Activated naive CD4-positive, alpha-beta T cell treated with anti-CD3 and anti-CD28 coated beads, Interleukin-2, amount 50 U/mL, for 72 hours (primary cell): ENCODE results near the gene WDFY1. TPM values are rescaled to one million over a fixed set of nuclear protein-coding genes. Genes with fewer than 3 reads are reported as not detected.
A peak's percentile ranks its signal among the peaks of the same experiment; 100 is the strongest.

ENCODE experiments used
- ATAC-seq, 2 donors: fragments of 150-1000 bp; cut with Tn5 transposase; 2 replicates each; pipeline ENCODE4 v1.10.0; 2021; ENCODE audit warnings: mild to moderate bottlenecking in 2 of 2, moderate library complexity in 2 of 2
- DNase-seq, 2 donors: peaks; one replicate each; pipeline ENCODE4 v3.0.0; 2021 to 2022; ENCODE audit warnings: low spot score in 2 of 2
- H3K27ac Mint-ChIP-seq, 2 donors: one replicate each; pipeline ENCODE4 v1.8.0; 2022; ENCODE audit warnings: mild to moderate bottlenecking in 2 of 2, mixed read lengths in 2 of 2
- H3K36me3 Mint-ChIP-seq, 2 donors: one replicate each; pipeline ENCODE4 v1.8.0; 2022; ENCODE audit warnings: mixed read lengths in 2 of 2
- H3K9me3 Mint-ChIP-seq, 2 donors: one replicate each; pipeline ENCODE4 v1.8.0; 2022; ENCODE audit warnings: mixed read lengths in 2 of 2
- total RNA-seq, 2 donors: library from RNA; stranded (reverse); gene quantifications; one replicate each; pipeline ENCODE4 v1.2.3, GENCODE V29; 2022

Gene WDFY1
- 10 to 100 TPM; 22.5 to 49.2 TPM for total RNA-seq

- Mint-ChIP-seq H3K27ac (peak within 1 kb of the TSS; percentile 93 to 94), H3K36me3 (peaks cover 12 to 30% of the 10 kb centered on the region in 2 donors), H3K9me3 (peaks cover 4 to 5% of the 10 kb centered on the region in 2 donors)
- DNase-seq, result peak; percentile 82 to 83
- ATAC-seq, result peak; percentile 59 to 60
These were observed at the start of gene WDFY1 for GRCh38 chr2:223944703-223945531. WDFY1 (minus strand) TSS chr2:223945335; CDS start chr2:223945284, 51 bp downstream.

- DNase-seq, result no peak
These were observed 49.5 kb upstream of the WDFY1 start for GRCh38 chr2:223994562-223995162.

GRCh38 chr2:223993634-223994232 lies 48.6 kb upstream of the WDFY1 start:
- Mint-ChIP-seq H3K36me3 (peaks cover 0 to 5% of the 10 kb centered on the region in 2 donors), H3K27ac (no peak overlapping the region), H3K9me3 (no peaks in the 10 kb centered on the region)
- ATAC-seq, result peak; percentile 51 to 57
- peak in 1 of 2 donors; percentile 61 for DNase-seq

More at GRCh38 chr2:223994562-223995162, 49.5 kb upstream of the WDFY1 start:
- no peaks in the 10 kb centered on the region for H3K9me3 Mint-ChIP-seq
- ATAC-seq, result peak; percentile 62 to 79
- peaks cover 0 to 1% of the 10 kb centered on the region in 2 donors for H3K36me3 Mint-ChIP-seq
- H3K27ac Mint-ChIP-seq, result peak overlapping the region; percentile 89 to 97

- no peak overlapping the region for H3K27ac Mint-ChIP-seq
- no peaks in the 10 kb centered on the region for H3K9me3 Mint-ChIP-seq
- DNase-seq (no peak), ATAC-seq (no peak)
- H3K36me3 Mint-ChIP-seq, result peaks cover 0 to 5% of the 10 kb centered on the region in 2 donors
These were observed 46.5 kb upstream of the WDFY1 start for GRCh38 chr2:223991611-223992010.

GRCh38 chr2:223989856-223990232 lies 44.7 kb upstream of the WDFY1 start:
- ATAC-seq, result no peak
- peaks cover 0 to 6% of the 10 kb centered on the region in 2 donors for H3K36me3 Mint-ChIP-seq

GRCh38 chr2:223989206-223989855 lies 44.2 kb upstream of the WDFY1 start:
- H3K27ac Mint-ChIP-seq, result peak overlapping the region in 1 of 2 donors; percentile 43
- H3K9me3 Mint-ChIP-seq, result no peaks in the 10 kb centered on the region
- ATAC-seq (no peak), DNase-seq (no peak)
- peaks cover 4 to 11% of the 10 kb centered on the region in 2 donors for H3K36me3 Mint-ChIP-seq

More at GRCh38 chr2:223989856-223990232, 44.7 kb upstream of the WDFY1 start:
- Mint-ChIP-seq H3K9me3 (no peaks in the 10 kb centered on the region), H3K27ac (peak overlapping the region in 1 of 2 donors; percentile 43)
- no peak for DNase-seq

GRCh38 chr2:223981241-223981640 lies 36.1 kb upstream of the WDFY1 start:
- Mint-ChIP-seq H3K27ac (no peak overlapping the region), H3K36me3 (peaks cover 9 to 11% of the 10 kb centered on the region in 2 donors), H3K9me3 (no peaks in the 10 kb centered on the region)

GRCh38 chr2:223980803-223981202 lies 35.7 kb upstream of the WDFY1 start:
- peaks cover 9 to 11% of the 10 kb centered on the region in 2 donors for H3K36me3 Mint-ChIP-seq
- no peak for DNase-seq
- no peak overlapping the region for H3K27ac Mint-ChIP-seq
- H3K9me3 Mint-ChIP-seq, result no peaks in the 10 kb centered on the region
- ATAC-seq, result no peak

More at GRCh38 chr2:223981241-223981640, 36.1 kb upstream of the WDFY1 start:
- no peak for ATAC-seq
- DNase-seq, result no peak

GRCh38 chr2:223980397-223980735 lies 35.2 kb upstream of the WDFY1 start:
- DNase-seq (no peak), ATAC-seq (no peak)
- peaks cover 9 to 11% of the 10 kb centered on the region in 2 donors for H3K36me3 Mint-ChIP-seq
- H3K9me3 Mint-ChIP-seq, result no peaks in the 10 kb centered on the region
- no peak overlapping the region for H3K27ac Mint-ChIP-seq

GRCh38 chr2:223979730-223980396 lies 34.7 kb upstream of the WDFY1 start:
- no peaks in the 10 kb centered on the region for H3K9me3 Mint-ChIP-seq
- DNase-seq, result no peak
- ATAC-seq, result no peak
- no peak overlapping the region for H3K27ac Mint-ChIP-seq
- peaks cover 9 to 10% of the 10 kb centered on the region in 2 donors for H3K36me3 Mint-ChIP-seq

GRCh38 chr2:223978451-223978850 lies 33.3 kb upstream of the WDFY1 start:
- ATAC-seq (no peak), DNase-seq (no peak)
- Mint-ChIP-seq H3K36me3 (peaks cover 4% of the 10 kb centered on the region in 2 donors), H3K27ac (no peak overlapping the region), H3K9me3 (no peaks in the 10 kb centered on the region)

- no peak for DNase-seq
- Mint-ChIP-seq H3K27ac (no peak overlapping the region), H3K9me3 (no peaks in the 10 kb centered on the region), H3K36me3 (peaks cover 0 to 4% of the 10 kb centered on the region in 2 donors)
- peak in 1 of 2 donors; percentile 86 for ATAC-seq
These were observed 31.6 kb upstream of the WDFY1 start for GRCh38 chr2:223976635-223977226.

- H3K36me3 Mint-ChIP-seq, result no peaks in the 10 kb centered on the region
- ATAC-seq, result no peak
- H3K27ac Mint-ChIP-seq, result no peak overlapping the region
- no peaks in the 10 kb centered on the region for H3K9me3 Mint-ChIP-seq
- DNase-seq, result no peak
These were observed 28.5 kb upstream of the WDFY1 start for GRCh38 chr2:223973606-223974005.

GRCh38 chr2:223972656-223973102 lies 27.5 kb upstream of the WDFY1 start:
- ATAC-seq (no peak), DNase-seq (no peak)
- Mint-ChIP-seq H3K36me3 (no peaks in the 10 kb centered on the region), H3K9me3 (no peaks in the 10 kb centered on the region), H3K27ac (no peak overlapping the region)

- Mint-ChIP-seq H3K27ac (no peak overlapping the region), H3K9me3 (no peaks in the 10 kb centered on the region), H3K36me3 (peaks cover 0 to 6% of the 10 kb centered on the region in 2 donors)
- DNase-seq, result no peak
- no peak for ATAC-seq
These were observed 26.6 kb upstream of the WDFY1 start for GRCh38 chr2:223971731-223972130.
